ENCODE measurements around the gene NPAS3.

Gene NPAS3

DNA sequence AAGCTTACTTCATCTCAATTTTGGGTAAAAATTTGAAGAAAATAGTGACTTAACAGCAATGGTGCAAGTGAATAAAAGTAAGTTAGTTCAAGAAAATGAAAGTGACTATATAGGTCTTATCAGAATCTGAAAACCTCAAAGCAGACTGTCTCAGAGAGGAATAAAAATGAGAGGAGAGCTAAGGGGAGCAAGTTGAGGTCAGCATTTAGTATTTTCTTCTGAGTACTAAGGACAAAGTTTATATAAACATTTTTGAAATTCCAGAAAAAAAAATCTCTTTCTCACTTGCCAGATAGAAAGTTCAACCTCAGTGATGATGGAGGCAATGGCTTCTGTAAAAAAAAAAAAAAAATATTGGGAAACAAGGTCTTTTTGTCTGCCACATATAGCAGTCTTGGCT, 414.1 kb downstream of the NPAS3 start:
- TF ChIP-seq EZH2 (optimal IDR thresholded peaks at IDR 0.05; ENCODE audit: low read depth, low read length) (no peak), CTCF (IDR thresholded peaks at IDR 0.05; ENCODE audit: low read length) (no peak), EZH2phosphoT487 (IDR thresholded peaks at IDR 0.05; ENCODE audit: low read length) (no peak)
- H3K36me3 ChIP-seq (replicated peaks; ENCODE audit: insufficient read depth, low read length), result no peaks in the 10 kb centered on the region

DNA sequence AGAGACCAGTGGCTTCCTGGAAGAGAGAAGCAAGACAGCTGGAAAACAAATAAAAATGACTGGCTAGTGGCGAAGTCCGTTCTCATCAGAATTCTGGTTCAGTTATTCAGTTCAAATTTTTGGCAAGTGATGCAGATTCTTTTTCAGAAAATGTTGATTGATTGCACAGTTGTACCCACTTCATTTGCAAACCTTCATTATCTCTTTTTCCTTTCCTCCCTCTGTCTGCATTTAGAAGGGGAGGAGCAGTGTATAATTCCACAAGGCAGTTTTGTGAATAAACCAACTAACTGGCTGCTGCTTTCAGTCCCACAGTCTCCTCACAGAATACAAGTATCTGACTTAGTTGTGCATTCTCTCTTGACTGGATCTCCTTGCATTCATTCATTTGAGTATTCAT, 417.5 kb downstream of the NPAS3 start:
- no peak for DNase-seq
- no peak overlapping the region for H2AFZ ChIP-seq (ENCODE audit: low read length)
- no peaks in the 10 kb centered on the region for H3K4me1 ChIP-seq (ENCODE audit: low read length)
- no peaks in the 10 kb centered on the region for H4K20me1 ChIP-seq (ENCODE audit: insufficient read depth, low read length)
- no peak overlapping the region for H3K4me3 ChIP-seq (ENCODE audit: low read length)
- H3K9me2 ChIP-seq (replicated peaks; ENCODE audit: insufficient read depth, low read length), result no peaks in the 10 kb centered on the region
- H3K36me3 ChIP-seq (replicated peaks; ENCODE audit: insufficient read depth, low read length), result no peaks in the 10 kb centered on the region
- H3K79me2 ChIP-seq (ENCODE audit: low read length), result no peaks in the 10 kb centered on the region
- no peaks in the 10 kb centered on the region for H3F3A ChIP-seq (ENCODE audit: insufficient read depth, low read length)
- no peak overlapping the region for H3K27ac ChIP-seq (ENCODE audit: low read length)
- H3K9ac ChIP-seq (ENCODE audit: low read length), result no peak overlapping the region
- no peaks in the 10 kb centered on the region for H3K27me3 ChIP-seq (replicated peaks; ENCODE audit: insufficient read depth, low read length)
- H3K9me3 ChIP-seq (replicated peaks; ENCODE audit: insufficient read depth, low read length), result no peaks in the 10 kb centered on the region
- TF ChIP-seq EZH2 (optimal IDR thresholded peaks at IDR 0.05; ENCODE audit: low read depth, low read length) (no peak), EZH2phosphoT487 (IDR thresholded peaks at IDR 0.05; ENCODE audit: low read length) (no peak), CTCF (IDR thresholded peaks at IDR 0.05; ENCODE audit: low read length) (no peak)
- no peak overlapping the region for H3K4me2 ChIP-seq (ENCODE audit: low read depth, low read length)

More for the DNA sequence above, 414.1 kb downstream of the NPAS3 start:
- Histone ChIP-seq H3K4me2 (ENCODE audit: low read depth, low read length) (no peak overlapping the region), H3K4me3 (ENCODE audit: low read length) (no peak overlapping the region), H3K9me2 (replicated peaks; ENCODE audit: insufficient read depth, low read length) (no peaks in the 10 kb centered on the region), H4K20me1 (ENCODE audit: insufficient read depth, low read length) (no peaks in the 10 kb centered on the region), H3K27ac (ENCODE audit: low read length) (no peak overlapping the region), H3K27me3 (replicated peaks; ENCODE audit: insufficient read depth, low read length) (no peaks in the 10 kb centered on the region), H3K9me3 (replicated peaks; ENCODE audit: insufficient read depth, low read length) (no peaks in the 10 kb centered on the region), H3K4me1 (ENCODE audit: low read length) (no peaks in the 10 kb centered on the region), H3F3A (ENCODE audit: insufficient read depth, low read length) (no peaks in the 10 kb centered on the region), H2AFZ (ENCODE audit: low read length) (no peak overlapping the region), H3K79me2 (ENCODE audit: low read length) (no peaks in the 10 kb centered on the region), H3K9ac (ENCODE audit: low read length) (no peak overlapping the region)
- DNase-seq, result no peak

DNA sequence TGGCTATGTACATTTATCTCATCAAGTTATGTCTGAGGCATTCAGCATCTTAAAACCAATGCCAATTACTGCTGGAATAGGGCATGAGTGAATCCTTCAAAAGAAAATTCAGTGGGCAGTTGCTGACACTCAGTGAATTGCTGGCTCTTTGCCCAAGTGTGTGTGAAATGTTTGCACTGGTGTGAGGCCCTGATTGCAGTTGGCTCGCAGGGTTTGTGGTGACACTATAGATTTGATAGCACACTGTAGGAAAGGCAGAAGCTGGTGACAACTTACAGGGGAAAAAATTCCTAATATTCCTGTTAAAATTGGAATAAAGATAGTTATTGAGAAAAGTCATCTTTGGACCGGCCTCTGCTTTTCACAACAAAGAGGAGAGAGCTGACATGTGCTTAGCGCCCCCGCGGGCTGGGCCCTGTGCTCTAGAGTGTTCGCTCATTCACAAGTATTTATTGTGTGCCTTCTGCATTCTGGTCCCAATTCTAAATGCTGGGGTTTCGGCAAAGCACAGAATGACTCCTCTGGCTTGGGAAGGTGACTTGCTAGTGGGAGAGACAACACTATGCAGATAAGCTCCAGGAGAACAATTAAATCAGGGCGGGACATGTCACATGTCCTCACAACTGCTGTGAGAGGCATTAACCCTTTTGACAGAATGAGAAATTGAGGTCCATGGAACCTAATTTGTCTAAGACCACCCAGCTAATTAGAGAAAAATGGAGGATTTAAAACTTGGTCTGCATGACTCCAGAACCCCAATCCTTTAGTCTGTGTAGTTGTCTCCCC, 418.7 kb downstream of the NPAS3 start:
- TF ChIP-seq EZH2 (optimal IDR thresholded peaks at IDR 0.05; ENCODE audit: low read depth, low read length) (no peak), CTCF (IDR thresholded peaks at IDR 0.05; ENCODE audit: low read length) (no peak), EZH2phosphoT487 (IDR thresholded peaks at IDR 0.05; ENCODE audit: low read length) (no peak)

More for the DNA sequence above, 418.7 kb downstream of the NPAS3 start:
- H3K9ac ChIP-seq (ENCODE audit: low read length), result no peak overlapping the region
- no peaks in the 10 kb centered on the region for H3K4me1 ChIP-seq (ENCODE audit: low read length)
- no peak overlapping the region for H3K27ac ChIP-seq (ENCODE audit: low read length)
- H3K9me2 ChIP-seq (replicated peaks; ENCODE audit: insufficient read depth, low read length), result no peaks in the 10 kb centered on the region
- no peaks in the 10 kb centered on the region for H3K79me2 ChIP-seq (ENCODE audit: low read length)
- H3F3A ChIP-seq (ENCODE audit: insufficient read depth, low read length), result no peaks in the 10 kb centered on the region
- DNase-seq, result no peak
- H3K4me3 ChIP-seq (ENCODE audit: low read length), result no peak overlapping the region
- H3K9me3 ChIP-seq (replicated peaks; ENCODE audit: insufficient read depth, low read length), result no peaks in the 10 kb centered on the region
- H3K36me3 ChIP-seq (replicated peaks; ENCODE audit: insufficient read depth, low read length), result no peaks in the 10 kb centered on the region
- H2AFZ ChIP-seq (ENCODE audit: low read length), result no peak overlapping the region
- H4K20me1 ChIP-seq (ENCODE audit: insufficient read depth, low read length), result no peaks in the 10 kb centered on the region
- H3K4me2 ChIP-seq (ENCODE audit: low read depth, low read length), result no peak overlapping the region
- no peaks in the 10 kb centered on the region for H3K27me3 ChIP-seq (replicated peaks; ENCODE audit: insufficient read depth, low read length)
